ENCODE measurements around the gene OR51D1.

The OR51D1 gene

DNA sequence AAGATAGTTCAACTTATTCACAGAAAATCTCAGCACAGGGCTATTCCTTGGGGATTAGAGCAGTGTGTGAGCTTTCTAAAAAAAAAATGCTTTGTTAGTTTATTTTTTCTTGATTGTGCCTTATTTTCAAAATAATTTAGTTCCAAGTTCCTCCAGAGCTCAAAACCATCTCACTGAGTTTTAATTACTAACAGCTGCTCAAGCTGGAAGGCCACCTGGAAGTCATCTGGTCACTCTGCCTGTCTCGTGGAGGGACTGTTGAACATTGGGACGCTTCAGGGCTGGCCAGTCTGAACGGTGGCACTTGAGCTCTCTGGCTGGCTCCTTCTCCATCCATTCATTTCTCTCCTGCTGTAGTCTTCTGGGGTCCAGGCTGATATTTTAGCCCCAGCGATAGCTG, 10.5 kb downstream of the OR51D1 start:
- no peak for DNase-seq

DNA sequence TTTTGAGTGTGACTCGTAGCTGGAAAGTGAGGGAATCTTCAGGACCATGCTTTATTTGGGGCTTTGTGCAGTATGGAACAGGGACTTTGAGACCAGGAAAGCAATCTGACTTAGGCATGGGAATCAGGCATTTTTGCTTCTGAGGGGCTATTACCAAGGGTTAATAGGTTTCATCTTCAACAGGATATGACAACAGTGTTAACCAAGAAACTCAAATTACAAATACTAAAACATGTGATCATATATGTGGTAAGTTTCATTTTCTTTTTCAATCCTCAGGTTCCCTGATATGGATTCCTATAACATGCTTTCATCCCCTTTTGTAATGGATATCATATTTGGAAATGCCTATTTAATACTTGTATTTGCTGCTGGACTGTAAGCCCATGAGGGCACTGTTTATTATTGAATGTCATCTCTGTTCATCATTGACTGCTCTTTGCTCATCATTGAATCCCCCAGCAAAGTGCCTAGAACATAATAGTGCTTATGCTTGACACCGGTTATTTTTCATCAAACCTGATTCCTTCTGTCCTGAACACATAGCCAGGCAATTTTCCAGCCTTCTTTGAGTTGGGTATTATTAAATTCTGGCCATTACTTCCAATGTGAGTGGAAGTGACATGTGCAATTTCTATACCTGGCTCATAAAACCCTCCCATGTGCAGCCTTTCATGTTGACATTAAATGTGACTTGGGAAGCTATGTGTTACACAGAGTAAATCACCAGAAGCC, 17.5 kb downstream of the OR51D1 start:
- DNase-seq = no peak

DNA sequence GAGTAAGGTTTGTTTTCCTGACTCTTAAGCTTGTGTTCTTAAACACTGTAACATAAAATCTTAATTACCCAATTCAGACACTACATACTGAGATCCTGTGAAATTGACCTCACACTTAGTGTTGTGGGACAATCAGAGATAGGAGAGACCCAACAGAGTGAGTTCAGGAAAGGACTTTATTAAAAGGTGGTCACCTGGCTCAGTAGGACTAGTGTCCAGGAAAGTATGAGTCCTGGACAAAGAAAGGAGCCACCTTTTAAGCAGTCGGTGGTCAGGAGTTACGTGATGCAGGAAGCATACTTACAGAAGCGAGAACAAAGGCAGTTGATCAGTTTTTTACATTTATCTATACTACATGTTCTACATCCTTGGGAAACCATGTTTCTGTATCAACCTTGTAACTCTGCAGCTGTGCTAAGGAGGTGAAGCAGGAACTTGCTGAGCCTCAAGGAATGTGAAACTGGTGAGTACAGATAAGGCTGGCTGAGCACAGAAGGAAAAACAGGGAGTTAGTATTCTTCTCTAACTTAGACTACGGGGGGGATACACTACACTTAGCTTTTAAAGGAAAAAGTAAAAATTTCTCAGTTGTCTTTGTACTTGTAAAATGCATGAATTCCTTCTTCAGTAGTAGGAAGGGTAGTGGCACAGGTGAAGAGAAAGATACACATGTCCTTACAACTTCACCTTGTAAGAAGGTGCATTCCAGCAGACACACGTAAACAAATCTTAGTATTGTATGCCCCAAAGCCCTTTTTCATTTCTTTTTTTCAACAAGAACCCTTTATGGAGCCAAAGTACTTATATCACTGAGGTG, 21.6 kb downstream of the OR51D1 start:
- DNase-seq = no peak

DNA sequence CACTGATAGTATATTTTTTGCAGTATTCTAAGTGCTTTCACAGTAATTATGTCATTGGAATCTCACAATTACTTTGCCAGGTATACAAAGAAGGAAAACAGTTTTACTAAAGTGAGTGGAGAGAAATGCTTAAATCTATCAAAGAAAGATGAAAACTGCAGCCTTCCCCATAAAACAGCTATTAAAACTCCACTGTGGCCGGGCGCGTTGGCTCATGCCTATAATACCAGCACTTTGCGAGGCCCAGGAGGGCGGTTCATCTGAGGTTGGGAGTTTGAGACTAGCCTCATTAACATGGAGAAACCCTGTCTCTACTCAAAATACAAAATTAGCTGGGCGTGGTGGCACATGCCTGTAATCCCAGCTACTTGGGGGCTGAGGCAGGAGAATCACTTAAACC, 25.6 kb downstream of the OR51D1 start:
- DNase-seq = no peak

GRCh38 chr11:4664183-4664582, 26.9 kb downstream of the OR51D1 start:
- no peak for DNase-seq

DNA sequence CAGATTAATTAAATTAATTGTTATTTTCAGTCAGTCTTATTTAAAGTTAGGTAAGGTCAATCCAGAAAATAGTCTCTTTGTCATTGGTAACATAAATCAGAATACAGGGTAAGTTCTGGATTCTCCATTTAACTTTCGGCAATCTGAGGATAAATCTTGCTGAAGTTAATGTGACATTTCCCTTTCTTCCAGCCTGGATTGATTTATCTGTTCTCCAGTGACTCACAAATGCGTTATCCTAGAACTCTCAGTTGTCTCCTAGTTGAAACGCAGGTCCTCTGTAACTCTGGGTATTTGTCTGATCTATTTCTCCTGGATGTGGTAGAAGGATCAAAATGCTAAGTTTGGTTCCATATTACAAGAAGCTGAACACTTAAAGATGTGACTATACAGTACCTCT, 27.5 kb downstream of the OR51D1 start:
- no peak for DNase-seq

DNA sequence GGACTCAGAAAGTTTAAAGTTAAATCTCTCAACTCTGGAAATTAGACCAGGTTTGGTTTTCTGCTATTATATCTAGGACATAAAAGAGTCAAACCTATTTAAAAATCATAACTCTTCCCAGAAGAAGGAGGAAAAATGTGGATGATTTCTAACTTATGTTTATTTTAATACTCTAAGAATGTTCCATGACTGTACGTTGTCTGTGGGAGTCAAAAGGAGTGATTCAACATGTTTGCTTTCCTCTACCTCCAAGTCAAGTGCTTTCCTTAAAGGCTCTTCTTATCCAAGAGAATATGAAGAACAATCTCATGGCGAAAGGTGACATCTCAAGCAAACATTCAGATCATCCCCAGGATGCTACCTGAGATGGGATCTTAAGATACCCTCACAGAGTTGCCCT, 28.1 kb downstream of the OR51D1 start:
- DNase-seq = no peak

GRCh38 chr11:4671741-4672140, 34.5 kb downstream of the OR51D1 start:
- no peak for DNase-seq

DNA sequence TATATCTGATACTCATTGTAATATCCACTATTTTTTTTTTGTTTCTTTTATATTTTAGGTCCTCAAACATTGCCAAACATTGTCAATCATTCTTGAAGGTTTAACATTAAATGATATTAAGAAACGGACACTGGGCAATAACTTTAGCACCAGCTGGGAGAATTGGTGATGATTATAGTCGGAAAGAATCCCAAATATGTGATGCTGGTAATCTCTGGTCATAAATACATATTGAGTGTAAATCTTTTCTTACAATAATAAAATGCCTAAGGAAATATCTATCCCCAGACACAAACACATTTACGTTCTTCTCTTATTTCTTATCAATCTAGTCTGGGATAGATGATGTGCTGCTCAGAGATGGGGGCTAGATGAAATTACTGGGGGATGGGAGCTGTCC, 35.2 kb downstream of the OR51D1 start:
- DNase-seq = no peak

- no peak for DNase-seq
Observed at GRCh38 chr11:4673781-4674180, 36.5 kb downstream of the OR51D1 start.

- no peak for DNase-seq
Observed at GRCh38 chr11:4677948-4678347, 40.7 kb downstream of the OR51D1 start.

- DNase-seq = no peak
Observed at GRCh38 chr11:4680341-4680740, 43.1 kb downstream of the OR51D1 start.

GRCh38 chr11:4682623-4683419, 45.5 kb downstream of the OR51D1 start:
- DNase-seq = no peak

GRCh38 chr11:4684631-4685285, 47.5 kb downstream of the OR51D1 start:
- DNase-seq = no peak
